NT2/D1 (cell line): ENCODE measurements around the gene CHST15.

Experiments
- DNase-seq: peaks from one replicate; pipeline ENCODE4 v3.0.0-alpha.2; 2011; ENCODE audit warnings: low read depth, low spot score
- H3K27me3 ChIP-seq: 2 replicates; pipeline ENCODE4 v1.6.0; 2011; ENCODE audit warnings: mild to moderate bottlenecking; ENCODE audit not compliant: insufficient read length, insufficient read depth
- H3K36me3 ChIP-seq: 2 replicates; pipeline ENCODE4 v1.6.1; 2011; ENCODE audit warnings: mild to moderate bottlenecking, low read length, mixed read lengths; ENCODE audit not compliant: insufficient read depth, insufficient read length
- H3K4me1 ChIP-seq: 2 replicates; pipeline ENCODE4 v1.5.1; 2011; ENCODE audit not compliant: insufficient read depth, insufficient read length
- H3K4me3 ChIP-seq: 2 replicates; pipeline ENCODE4 v1.5.1; 2011; ENCODE audit warnings: low read depth; ENCODE audit not compliant: insufficient read length
- H3K9ac ChIP-seq: 2 replicates; pipeline ENCODE4 v1.6.0; 2011; ENCODE audit warnings: low read depth; ENCODE audit not compliant: insufficient read length
- H3K9me3 ChIP-seq: 2 replicates; pipeline ENCODE4 v1.5.1; 2011; ENCODE audit warnings: mild to moderate bottlenecking, low read length; ENCODE audit not compliant: insufficient read depth
- SUZ12 ChIP-seq: IDR thresholded peaks from 2 replicates; pipeline ENCODE4 v1.6.1; 2011; ENCODE audit not compliant: insufficient read length, insufficient read depth; ENCODE audit errors: extremely low read depth
- YY1 ChIP-seq: IDR thresholded peaks from 2 replicates; pipeline ENCODE4 v1.6.1; 2011; ENCODE audit not compliant: insufficient read length, insufficient read depth
- ZNF274 ChIP-seq: IDR thresholded peaks from 2 replicates; pipeline ENCODE4 v1.6.1; 2011; ENCODE audit warnings: mild to moderate bottlenecking, low read depth, low read length

Gene CHST15

DNA sequence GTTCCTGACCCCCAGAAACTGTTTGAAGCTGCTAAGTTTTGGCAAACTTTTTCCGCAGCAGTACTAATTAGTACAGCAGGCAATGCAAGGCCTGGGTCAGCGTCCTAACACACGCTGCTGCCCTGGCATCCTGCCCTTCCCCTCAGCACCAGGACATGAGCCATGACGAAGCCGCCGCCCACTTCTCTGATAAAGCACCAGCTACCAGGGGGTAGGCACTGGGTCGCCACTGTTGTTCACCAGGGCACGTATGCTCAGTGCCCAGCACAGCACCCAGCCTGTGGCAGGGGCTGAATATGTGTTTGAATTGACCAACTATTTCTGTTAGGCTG lies 59.5 kb downstream of the CHST15 start:
- no peak for DNase-seq
- peaks cover 43% of the 10 kb centered on the region for H3K36me3 ChIP-seq
- H3K4me1 ChIP-seq = no peaks in the 10 kb centered on the region
- H3K9me3 ChIP-seq = no peaks in the 10 kb centered on the region
- TF ChIP-seq ZNF274 (no peak), SUZ12 (no peak), YY1 (no peak)
- H3K27me3 ChIP-seq = no peaks in the 10 kb centered on the region
- H3K9ac ChIP-seq = no peak overlapping the region
- no peak overlapping the region for H3K4me3 ChIP-seq

DNA sequence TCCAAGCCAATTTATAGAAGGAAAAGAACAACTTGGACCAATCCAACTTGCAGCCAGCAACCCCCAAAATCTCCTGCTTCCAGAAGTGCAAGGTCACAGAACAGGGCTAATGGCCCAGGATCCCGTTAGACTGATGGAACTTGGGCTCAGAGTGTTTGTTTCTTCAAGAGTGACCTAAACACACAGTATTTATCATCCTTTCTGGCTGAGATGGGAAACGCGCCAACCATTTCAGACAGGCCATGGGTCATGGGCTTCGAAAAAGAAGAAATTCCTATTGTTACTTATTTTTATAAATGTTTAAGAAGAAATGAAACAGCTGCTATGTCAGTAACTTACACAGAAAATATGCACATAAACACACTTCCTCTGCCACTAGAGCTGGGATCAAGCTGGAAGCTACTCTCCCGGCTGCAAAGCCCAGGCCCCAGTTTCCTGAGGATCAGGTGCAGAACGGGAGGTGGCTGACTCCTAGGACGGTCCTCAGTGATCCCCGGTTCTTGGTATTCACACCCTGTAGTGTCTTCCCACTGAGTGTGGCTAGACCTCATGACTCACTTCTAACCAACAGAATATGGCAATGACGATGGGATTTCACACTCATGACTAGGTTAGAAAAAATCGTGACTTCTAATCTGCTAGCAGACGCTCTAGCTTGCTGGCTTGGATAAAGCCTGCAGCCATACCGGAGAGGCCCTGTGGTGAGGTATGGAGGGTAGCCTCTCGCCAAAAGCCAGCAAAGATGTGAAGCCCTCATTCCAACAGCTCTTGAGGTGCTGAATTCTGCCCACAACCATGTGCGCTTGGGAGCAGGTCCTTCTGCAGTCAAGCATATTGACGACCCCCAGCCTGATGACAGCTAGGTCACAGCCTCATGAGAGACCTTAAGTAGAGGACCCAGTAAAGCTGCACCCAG lies 60.2 kb downstream of the CHST15 start:
- no peak for DNase-seq
- H3K9ac ChIP-seq = no peak overlapping the region
- TF ChIP-seq YY1 (no peak), SUZ12 (no peak), ZNF274 (no peak)
- H3K36me3 ChIP-seq = peaks cover 39% of the 10 kb centered on the region
- H3K4me3 ChIP-seq = no peak overlapping the region
- no peaks in the 10 kb centered on the region for H3K9me3 ChIP-seq
- no peaks in the 10 kb centered on the region for H3K4me1 ChIP-seq
- no peaks in the 10 kb centered on the region for H3K27me3 ChIP-seq

DNA sequence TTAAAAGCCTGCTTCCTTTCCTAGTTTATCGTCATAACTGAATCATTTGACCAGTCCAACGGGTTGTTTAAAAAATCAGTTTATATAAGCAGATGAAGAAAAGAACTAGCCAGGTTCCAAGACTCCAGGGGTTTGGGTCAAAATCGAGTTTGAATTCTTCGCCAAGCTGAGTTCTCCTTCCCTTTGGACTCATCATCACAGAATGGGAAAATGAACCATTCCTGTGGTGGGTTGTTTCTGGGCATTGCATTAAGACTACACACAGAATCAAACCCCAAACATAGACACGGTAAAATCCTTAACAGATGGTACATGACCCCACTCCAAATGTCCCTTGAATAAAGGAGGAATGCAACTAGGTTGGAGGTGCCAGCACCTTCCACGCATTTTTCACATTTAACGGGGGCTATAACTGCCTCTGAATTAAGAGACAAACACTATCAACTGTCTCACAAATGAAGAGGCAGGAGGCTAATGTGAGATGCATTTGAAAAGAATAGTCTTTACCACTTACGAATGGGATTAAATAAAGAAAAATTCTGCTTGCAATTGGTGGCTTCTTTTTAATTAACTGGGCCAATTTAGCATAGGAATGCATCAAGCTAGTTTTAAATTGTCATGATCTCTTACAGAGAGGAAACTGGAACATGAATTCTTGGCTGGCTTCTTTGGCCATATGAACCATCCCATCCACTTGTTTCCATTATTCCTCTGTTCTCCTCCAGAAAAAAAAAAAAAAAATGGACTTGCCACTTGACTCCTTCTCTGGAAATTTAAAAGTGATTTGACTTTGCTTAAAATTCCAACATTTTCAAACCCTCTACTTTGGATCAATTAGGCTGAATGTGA lies 61.1 kb downstream of the CHST15 start:
- H3K4me3 ChIP-seq = no peak overlapping the region
- no peak for DNase-seq
- H3K9me3 ChIP-seq = no peaks in the 10 kb centered on the region
- no peaks in the 10 kb centered on the region for H3K27me3 ChIP-seq
- peaks cover 43% of the 10 kb centered on the region for H3K36me3 ChIP-seq
- no peak overlapping the region for H3K9ac ChIP-seq
- H3K4me1 ChIP-seq = no peaks in the 10 kb centered on the region
- TF ChIP-seq ZNF274 = no peak
- no peak for TF ChIP-seq SUZ12
- no peak for TF ChIP-seq YY1

DNA sequence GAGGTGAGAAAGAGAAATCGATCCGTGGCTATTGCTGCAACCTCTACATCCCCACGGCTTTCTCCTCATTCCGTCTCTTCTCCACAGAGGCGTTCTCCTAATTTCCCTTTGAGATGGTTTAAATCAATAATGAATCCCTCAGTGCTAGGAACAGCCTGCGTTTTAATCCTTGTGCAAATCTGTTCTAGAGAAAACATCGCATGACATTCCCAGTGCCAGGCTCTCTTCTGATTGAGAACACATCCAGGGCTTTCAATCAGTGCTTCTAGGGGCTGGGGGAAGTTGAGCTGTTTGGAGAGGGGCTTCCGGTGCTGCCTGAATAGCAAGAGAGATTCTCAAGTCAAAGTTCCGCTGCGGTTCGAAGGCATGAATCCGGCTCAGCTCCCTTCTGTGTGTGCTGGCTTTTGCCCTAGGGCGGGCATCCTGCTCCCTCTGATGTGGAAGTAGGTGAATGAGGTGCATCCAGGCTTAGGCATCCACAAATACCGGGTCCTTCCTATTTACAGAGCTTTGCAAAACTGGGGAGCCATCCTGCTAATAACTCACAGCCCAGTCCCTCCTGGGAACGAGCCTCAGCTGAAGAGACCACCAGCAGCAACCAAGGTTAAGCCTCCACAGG lies 62.8 kb downstream of the CHST15 start:
- Histone ChIP-seq H3K27me3 (no peaks in the 10 kb centered on the region), H3K9ac (no peak overlapping the region), H3K4me1 (no peaks in the 10 kb centered on the region), H3K4me3 (no peak overlapping the region), H3K36me3 (peaks cover 31% of the 10 kb centered on the region), H3K9me3 (no peaks in the 10 kb centered on the region)
- DNase-seq = no peak
- TF ChIP-seq ZNF274 (no peak), YY1 (no peak), SUZ12 (no peak)

DNA sequence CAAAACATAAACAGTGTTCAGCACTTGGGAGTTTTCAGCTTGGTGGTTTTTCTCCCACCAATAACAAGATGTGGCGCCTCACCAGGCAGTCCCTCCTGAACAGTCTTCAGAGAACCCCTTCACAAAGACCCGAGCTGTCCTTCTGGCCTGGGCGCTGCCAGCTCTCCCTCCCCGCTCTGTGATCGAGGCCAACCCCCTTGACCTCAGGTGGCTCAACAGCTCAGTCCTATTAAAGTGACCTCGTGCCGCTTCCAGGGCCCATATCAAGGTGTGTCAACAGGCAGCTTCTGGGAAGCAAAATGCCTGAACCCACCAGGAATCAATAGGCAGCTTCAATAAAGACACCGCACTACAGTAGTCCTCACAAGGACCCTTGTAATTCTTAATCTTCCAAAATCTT lies 63.3 kb downstream of the CHST15 start:
- peaks cover 31% of the 10 kb centered on the region for H3K36me3 ChIP-seq
- H3K4me1 ChIP-seq = peaks cover 3% of the 10 kb centered on the region
- H3K27me3 ChIP-seq = no peaks in the 10 kb centered on the region
- no peaks in the 10 kb centered on the region for H3K9me3 ChIP-seq
- no peak overlapping the region for H3K9ac ChIP-seq
- no peak overlapping the region for H3K4me3 ChIP-seq
- TF ChIP-seq YY1 (no peak), ZNF274 (no peak), SUZ12 (no peak)
- DNase-seq = no peak

DNA sequence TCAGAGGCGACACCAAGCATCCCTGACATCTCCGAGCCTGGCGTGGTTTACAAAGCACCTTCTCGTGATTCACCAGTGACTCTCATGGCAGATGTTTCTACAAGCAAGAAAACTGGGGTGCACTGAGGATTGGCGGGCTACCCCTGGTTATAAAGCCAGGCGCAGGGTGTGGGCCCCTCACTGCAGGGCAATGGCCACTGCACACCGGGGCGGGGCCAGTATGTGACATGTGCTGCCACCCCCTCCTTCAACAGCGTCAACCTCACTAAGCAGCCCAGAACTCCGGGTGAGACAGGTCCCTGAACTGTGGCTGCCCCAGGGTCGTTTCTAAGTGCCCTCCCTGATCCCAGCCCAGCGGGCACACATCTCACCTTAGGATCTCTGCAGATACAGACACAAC lies 63.8 kb downstream of the CHST15 start:
- no peak for DNase-seq
- TF ChIP-seq SUZ12 = no peak
- no peak for TF ChIP-seq ZNF274
- TF ChIP-seq YY1 = no peak
- Histone ChIP-seq H3K4me3 (no peak overlapping the region), H3K9me3 (no peaks in the 10 kb centered on the region), H3K4me1 (peaks cover 3% of the 10 kb centered on the region), H3K36me3 (peaks cover 31% of the 10 kb centered on the region), H3K9ac (no peak overlapping the region), H3K27me3 (no peaks in the 10 kb centered on the region)

DNA sequence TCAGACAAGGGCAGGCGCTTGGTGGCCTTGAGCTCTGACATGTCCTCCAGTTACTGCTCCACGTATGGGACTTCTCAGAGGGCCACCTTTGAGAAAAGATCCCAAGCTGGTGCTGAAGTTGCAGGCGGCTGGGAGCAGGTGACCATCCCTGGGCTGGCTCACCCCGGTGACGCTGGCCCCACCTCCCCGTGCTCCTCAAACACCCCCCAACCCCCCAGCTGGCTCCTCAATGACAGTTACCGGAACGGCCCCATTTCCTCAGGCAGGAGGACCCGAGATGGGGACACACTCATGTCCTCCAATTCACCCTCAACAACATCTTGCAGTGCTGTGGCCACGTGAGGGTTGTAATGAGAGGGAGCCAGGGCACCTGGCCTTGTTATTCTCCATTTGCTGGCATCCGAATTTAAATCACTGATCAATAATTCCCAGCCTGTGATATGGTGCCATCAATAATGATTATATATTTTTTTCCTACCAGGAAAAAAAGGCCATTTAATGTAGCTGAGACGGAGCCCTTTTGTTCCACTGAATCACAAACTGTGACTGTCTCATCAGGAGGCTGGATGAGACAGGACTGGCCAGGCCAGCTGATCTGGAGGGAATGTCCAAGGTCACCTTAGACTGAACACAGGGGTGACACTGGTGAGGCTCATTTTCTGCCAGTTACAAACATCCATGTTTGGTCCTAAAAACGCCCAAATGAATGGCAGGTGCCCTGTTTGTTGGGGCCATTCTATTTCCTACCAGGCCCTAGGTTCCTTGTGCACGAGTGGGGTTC lies 64.5 kb downstream of the CHST15 start:
- no peak for DNase-seq
- H3K9ac ChIP-seq = no peak overlapping the region
- H3K9me3 ChIP-seq = no peaks in the 10 kb centered on the region
- no peaks in the 10 kb centered on the region for H3K27me3 ChIP-seq
- no peak overlapping the region for H3K4me3 ChIP-seq
- TF ChIP-seq SUZ12 (no peak), YY1 (no peak), ZNF274 (no peak)
- H3K36me3 ChIP-seq = peaks cover 30% of the 10 kb centered on the region
- peaks cover 3% of the 10 kb centered on the region for H3K4me1 ChIP-seq
